ENCODE data around the gene GOLPH3.

GRCh38 chr5:32174011-32174870 is at the start of gene GOLPH3:
- no peak for TF ChIP-seq CTCF (IDR thresholded peaks at IDR 0.05)
- TF ChIP-seq EZH2 (IDR thresholded peaks at IDR 0.05), result peak; percentile 48
- TF ChIP-seq EZH2phosphoT487 (IDR thresholded peaks at IDR 0.05), result no peak
